ENCODE results near the gene ENOX1.

Gene ENOX1

DNA sequence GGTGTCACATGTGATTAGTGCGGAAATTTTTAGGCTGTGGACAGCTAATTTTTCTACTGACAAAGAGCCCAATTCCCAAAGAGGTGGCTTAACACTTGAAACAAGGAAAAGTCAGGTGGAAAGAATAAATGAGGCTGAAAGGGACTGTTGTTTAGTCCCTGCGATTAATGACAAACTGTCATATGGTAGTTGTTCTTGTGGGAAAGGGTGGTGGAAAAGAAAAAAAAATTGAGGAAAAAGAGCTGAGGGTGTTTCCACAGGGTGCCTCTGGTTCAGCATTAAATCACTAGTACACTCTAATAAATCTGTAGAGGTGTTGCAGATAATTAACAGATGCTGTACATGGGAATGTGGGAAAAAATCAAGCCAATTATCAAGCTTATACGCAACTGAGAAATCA lies 462.6 kb downstream of the ENOX1 start:
- H3K9me3 Mint-ChIP-seq, result no peaks in the 10 kb centered on the region
- H3K4me3 Mint-ChIP-seq, result no peak overlapping the region
- H3K27me3 Mint-ChIP-seq, result peaks cover under 1% of the 10 kb centered on the region
- no peak overlapping the region for H3K27ac Mint-ChIP-seq
- H3K4me1 Mint-ChIP-seq, result no peaks in the 10 kb centered on the region
- no peaks in the 10 kb centered on the region for H3K36me3 Mint-ChIP-seq
- ATAC-seq, result no peak

GRCh38 chr13:43319617-43320444 lies 466.9 kb downstream of the ENOX1 start:
- no peak for ATAC-seq
- Mint-ChIP-seq H3K4me1 (no peaks in the 10 kb centered on the region), H3K4me3 (no peak overlapping the region), H3K9me3 (no peaks in the 10 kb centered on the region), H3K27ac (no peak overlapping the region), H3K27me3 (peaks cover 9% of the 10 kb centered on the region), H3K36me3 (no peaks in the 10 kb centered on the region)

- Mint-ChIP-seq H3K4me1 (no peaks in the 10 kb centered on the region), H3K36me3 (no peaks in the 10 kb centered on the region)
These were observed 469.8 kb downstream of the ENOX1 start for GRCh38 chr13:43316946-43317353.

GRCh38 chr13:43316281-43316680 lies 470.5 kb downstream of the ENOX1 start:
- no peak overlapping the region for H3K27ac Mint-ChIP-seq
- H3K27me3 Mint-ChIP-seq, result peaks cover 9% of the 10 kb centered on the region
- H3K36me3 Mint-ChIP-seq, result no peaks in the 10 kb centered on the region
- no peak overlapping the region for H3K4me3 Mint-ChIP-seq
- H3K4me1 Mint-ChIP-seq, result no peaks in the 10 kb centered on the region
- ATAC-seq, result no peak
- no peaks in the 10 kb centered on the region for H3K9me3 Mint-ChIP-seq

More at GRCh38 chr13:43316946-43317353, 469.8 kb downstream of the ENOX1 start:
- Mint-ChIP-seq H3K9me3 (no peaks in the 10 kb centered on the region), H3K27me3 (peaks cover 9% of the 10 kb centered on the region), H3K27ac (no peak overlapping the region), H3K4me3 (no peak overlapping the region)
- ATAC-seq, result no peak

- Mint-ChIP-seq H3K27ac (no peak overlapping the region), H3K4me1 (no peaks in the 10 kb centered on the region), H3K27me3 (peaks cover 17% of the 10 kb centered on the region), H3K9me3 (no peaks in the 10 kb centered on the region), H3K36me3 (no peaks in the 10 kb centered on the region), H3K4me3 (no peak overlapping the region)
- no peak for ATAC-seq
These were observed 471.2 kb downstream of the ENOX1 start for GRCh38 chr13:43315522-43315921.

GRCh38 chr13:43309311-43309710 lies 477.5 kb downstream of the ENOX1 start:
- H3K36me3 Mint-ChIP-seq, result no peaks in the 10 kb centered on the region
- H3K27ac Mint-ChIP-seq, result no peak overlapping the region
- no peak for ATAC-seq

DNA sequence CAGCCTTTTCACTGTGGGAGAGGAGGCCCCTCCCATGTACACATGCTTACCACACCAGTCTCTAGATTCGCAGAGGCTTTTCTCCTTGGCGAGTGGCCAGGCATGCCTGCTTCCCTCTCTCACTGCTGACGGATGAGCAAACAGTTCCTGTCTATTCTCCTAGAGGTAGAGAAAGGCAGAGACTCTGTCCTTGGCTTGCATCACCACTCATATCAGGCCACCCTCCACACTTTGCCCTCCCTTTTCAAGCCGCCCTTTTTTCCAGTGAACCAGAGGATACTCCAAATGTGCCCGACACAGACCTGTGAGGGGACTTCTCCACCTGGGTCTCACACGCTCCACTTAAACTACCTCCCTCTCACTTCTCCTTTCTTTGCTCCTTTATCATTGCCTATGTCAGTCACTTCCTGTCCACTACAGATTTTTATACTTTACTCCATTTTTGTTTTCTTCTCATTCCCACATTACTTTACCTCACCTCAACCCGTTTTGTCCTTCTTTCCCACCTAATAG lies 478.8 kb downstream of the ENOX1 start:
- H3K9me3 Mint-ChIP-seq, result no peaks in the 10 kb centered on the region
- H3K4me1 Mint-ChIP-seq, result peaks cover 13% of the 10 kb centered on the region
- H3K27me3 Mint-ChIP-seq, result peaks cover 18% of the 10 kb centered on the region
- no peaks in the 10 kb centered on the region for H3K36me3 Mint-ChIP-seq
- ATAC-seq, result peak; percentile 89
- peak overlapping the region; percentile 42 for H3K4me3 Mint-ChIP-seq
- H3K27ac Mint-ChIP-seq, result peak overlapping the region; percentile 67

More at GRCh38 chr13:43309311-43309710, 477.5 kb downstream of the ENOX1 start:
- Mint-ChIP-seq H3K9me3 (no peaks in the 10 kb centered on the region), H3K4me1 (peaks cover 13% of the 10 kb centered on the region), H3K4me3 (no peak overlapping the region), H3K27me3 (peaks cover 18% of the 10 kb centered on the region)

DNA sequence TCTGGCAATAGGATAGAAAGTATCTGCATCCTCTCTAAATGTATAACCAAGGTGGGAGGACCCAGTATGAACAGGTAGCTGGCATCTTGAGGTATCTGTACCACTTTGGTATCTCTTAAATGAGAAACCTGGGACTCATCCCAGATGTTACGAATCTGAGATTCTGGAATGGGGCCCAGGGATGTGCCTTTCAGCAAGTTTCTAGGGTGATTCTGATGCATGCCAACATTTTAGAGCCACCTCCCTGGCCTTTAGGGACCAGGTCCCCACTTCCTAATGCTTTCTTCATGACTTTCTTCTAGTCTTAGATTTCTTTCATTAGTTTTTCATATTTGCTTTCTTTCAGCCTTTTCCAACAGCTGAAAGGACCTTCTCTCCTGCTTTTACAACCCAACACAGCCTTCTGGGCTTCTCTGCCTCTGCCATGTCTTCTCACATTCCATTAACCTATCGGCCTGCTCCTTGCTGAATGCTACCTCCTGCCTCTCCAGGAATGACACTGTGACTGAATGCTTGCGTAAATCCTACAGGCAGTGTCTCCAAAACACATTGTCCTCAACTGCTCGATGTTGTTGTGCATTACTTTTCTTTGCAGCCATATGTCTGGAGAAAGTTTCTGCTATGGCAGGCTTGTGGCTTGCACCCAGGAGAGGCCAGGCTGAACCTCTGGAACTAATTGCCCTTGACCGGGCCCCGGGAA lies 479.4 kb downstream of the ENOX1 start:
- H3K4me3 Mint-ChIP-seq, result peak overlapping the region; percentile 42
- peaks cover 18% of the 10 kb centered on the region for H3K27me3 Mint-ChIP-seq
- ATAC-seq, result no peak

GRCh38 chr13:43306372-43306771 lies 480.4 kb downstream of the ENOX1 start:
- Mint-ChIP-seq H3K27ac (no peak overlapping the region), H3K4me3 (no peak overlapping the region), H3K4me1 (peaks cover 13% of the 10 kb centered on the region), H3K27me3 (peaks cover 18% of the 10 kb centered on the region), H3K9me3 (no peaks in the 10 kb centered on the region), H3K36me3 (no peaks in the 10 kb centered on the region)
- ATAC-seq, result no peak

More for the DNA sequence above, 479.4 kb downstream of the ENOX1 start:
- Mint-ChIP-seq H3K36me3 (no peaks in the 10 kb centered on the region), H3K4me1 (peaks cover 13% of the 10 kb centered on the region), H3K27ac (peak overlapping the region; percentile 67), H3K9me3 (no peaks in the 10 kb centered on the region)

DNA sequence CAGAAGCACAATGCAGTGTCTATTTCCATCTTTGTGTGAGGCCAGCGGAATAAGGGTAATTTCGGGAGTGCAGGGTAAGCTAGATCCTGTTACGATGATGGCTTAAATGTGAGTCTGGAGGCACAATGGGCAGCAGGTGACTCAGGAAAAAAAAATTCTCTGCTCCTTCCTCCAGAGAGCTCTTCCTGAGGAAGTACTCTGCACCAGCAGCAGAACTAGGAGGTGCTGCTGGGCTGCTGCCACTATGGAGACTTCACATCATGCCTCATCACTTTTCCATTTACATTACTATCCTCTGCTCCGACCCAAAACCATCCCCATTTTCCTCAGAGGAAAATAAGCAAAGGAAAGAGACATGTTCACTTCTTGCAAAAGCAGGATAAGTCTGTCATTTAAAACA lies 481.4 kb downstream of the ENOX1 start:
- Mint-ChIP-seq H3K27ac (no peak overlapping the region), H3K4me3 (no peak overlapping the region), H3K9me3 (no peaks in the 10 kb centered on the region), H3K4me1 (peaks cover 13% of the 10 kb centered on the region), H3K36me3 (no peaks in the 10 kb centered on the region), H3K27me3 (peaks cover 9% of the 10 kb centered on the region)
- no peak for ATAC-seq

- peaks cover 8% of the 10 kb centered on the region for H3K27me3 Mint-ChIP-seq
- H3K27ac Mint-ChIP-seq, result no peak overlapping the region
- ATAC-seq, result no peak
- no peaks in the 10 kb centered on the region for H3K36me3 Mint-ChIP-seq
- no peak overlapping the region for H3K4me3 Mint-ChIP-seq
- no peaks in the 10 kb centered on the region for H3K9me3 Mint-ChIP-seq
- H3K4me1 Mint-ChIP-seq, result peaks cover 13% of the 10 kb centered on the region
These were observed 481.8 kb downstream of the ENOX1 start for GRCh38 chr13:43304945-43305344.

- ATAC-seq, result no peak
- Mint-ChIP-seq H3K27me3 (peaks cover 8% of the 10 kb centered on the region), H3K27ac (no peak overlapping the region), H3K9me3 (no peaks in the 10 kb centered on the region), H3K4me3 (no peak overlapping the region), H3K4me1 (peaks cover 13% of the 10 kb centered on the region), H3K36me3 (no peaks in the 10 kb centered on the region)
These were observed 482.3 kb downstream of the ENOX1 start for GRCh38 chr13:43304449-43304848.

GRCh38 chr13:43303033-43303729 lies 483.6 kb downstream of the ENOX1 start:
- no peak for ATAC-seq
- no peak overlapping the region for H3K27ac Mint-ChIP-seq
- no peaks in the 10 kb centered on the region for H3K9me3 Mint-ChIP-seq

GRCh38 chr13:43301346-43301969 lies 485.3 kb downstream of the ENOX1 start:
- ATAC-seq, result no peak
- Mint-ChIP-seq H3K4me3 (no peak overlapping the region), H3K27me3 (peaks cover 14% of the 10 kb centered on the region), H3K4me1 (no peaks in the 10 kb centered on the region), H3K9me3 (no peaks in the 10 kb centered on the region), H3K27ac (no peak overlapping the region), H3K36me3 (no peaks in the 10 kb centered on the region)

More at GRCh38 chr13:43303033-43303729, 483.6 kb downstream of the ENOX1 start:
- H3K36me3 Mint-ChIP-seq, result no peaks in the 10 kb centered on the region
- H3K27me3 Mint-ChIP-seq, result peaks cover 13% of the 10 kb centered on the region
- H3K4me1 Mint-ChIP-seq, result peaks cover 10% of the 10 kb centered on the region
- no peak overlapping the region for H3K4me3 Mint-ChIP-seq

- Mint-ChIP-seq H3K36me3 (no peaks in the 10 kb centered on the region), H3K4me3 (no peak overlapping the region), H3K9me3 (no peaks in the 10 kb centered on the region), H3K27me3 (peaks cover 14% of the 10 kb centered on the region), H3K4me1 (no peaks in the 10 kb centered on the region), H3K27ac (no peak overlapping the region)
- ATAC-seq, result no peak
These were observed 485.9 kb downstream of the ENOX1 start for GRCh38 chr13:43300865-43301264.
